TTC549 (cell line): ENCODE data around the gene ZYG11B.
"Not testable (repeated sequence)": the region's sequence is repeated elsewhere in the genome, so short reads cannot be mapped to it uniquely, and the experiment has no call there.

Source experiments
- FAIRE-seq: peaks from 2 replicates; lab custom pipeline; 2012; peaks lifted over from hg19 to GRCh38; lab: Jason Lieb, UNC

Gene ZYG11B

GRCh38 chr1:52726265-52727113, at the start of gene ZYG11B:
Gene ZYG11B (plus strand): TSS chr1:52726453. CDS start chr1:52726654, 201 bp downstream.
- FAIRE-seq, result no peak

GRCh38 chr1:52677076-52677806, 49.0 kb upstream of the ZYG11B start:
- FAIRE-seq, result no peak

- FAIRE-seq, result no peak
Observed at GRCh38 chr1:52679048-52679447, 47.2 kb upstream of the ZYG11B start.

GRCh38 chr1:52679498-52679897, 46.8 kb upstream of the ZYG11B start:
- FAIRE-seq, result no peak

GRCh38 chr1:52680353-52680752, 45.9 kb upstream of the ZYG11B start:
- no peak for FAIRE-seq

- no peak for FAIRE-seq
Observed at GRCh38 chr1:52681136-52681535, 45.1 kb upstream of the ZYG11B start.

GRCh38 chr1:52683367-52683940, 42.8 kb upstream of the ZYG11B start:
- FAIRE-seq, result no peak

GRCh38 chr1:52684545-52684944, 41.7 kb upstream of the ZYG11B start:
- no peak for FAIRE-seq

GRCh38 chr1:52686261-52686751, 39.9 kb upstream of the ZYG11B start:
- FAIRE-seq, result peak; percentile 3

- FAIRE-seq, result no peak
Observed at GRCh38 chr1:52686830-52687229, 39.4 kb upstream of the ZYG11B start.

- no peak for FAIRE-seq
Observed at GRCh38 chr1:52691821-52692220, 34.4 kb upstream of the ZYG11B start.

GRCh38 chr1:52692697-52693096, 33.6 kb upstream of the ZYG11B start:
- no peak for FAIRE-seq

- not testable (repeated sequence) for FAIRE-seq
Observed at GRCh38 chr1:52693351-52693750, 32.9 kb upstream of the ZYG11B start.

- no peak for FAIRE-seq
Observed at GRCh38 chr1:52693843-52694242, 32.4 kb upstream of the ZYG11B start.

- FAIRE-seq, result no peak
Observed at GRCh38 chr1:52695627-52696026, 30.6 kb upstream of the ZYG11B start.

- no peak for FAIRE-seq
Observed at GRCh38 chr1:52697795-52698674, 28.2 kb upstream of the ZYG11B start, which contains the start of gene COA7. Gene COA7 (minus strand): TSS chr1:52698347. CDS start chr1:52698326, 21 bp downstream.

- no peak for FAIRE-seq
Observed at GRCh38 chr1:52702886-52703787, 23.1 kb upstream of the ZYG11B start.

- no peak for FAIRE-seq
Observed at GRCh38 chr1:52706136-52706670, 20.1 kb upstream of the ZYG11B start.

- no peak for FAIRE-seq
Observed at GRCh38 chr1:52706941-52707926, 19.0 kb upstream of the ZYG11B start.
